Central memory CD4-positive, alpha-beta T cell (primary cell): ENCODE data around the gene ASCC3.

Source experiments
- DNase-seq: peaks from one replicate; pipeline ENCODE4 v3.0.0; 2022

The ASCC3 gene

DNA sequence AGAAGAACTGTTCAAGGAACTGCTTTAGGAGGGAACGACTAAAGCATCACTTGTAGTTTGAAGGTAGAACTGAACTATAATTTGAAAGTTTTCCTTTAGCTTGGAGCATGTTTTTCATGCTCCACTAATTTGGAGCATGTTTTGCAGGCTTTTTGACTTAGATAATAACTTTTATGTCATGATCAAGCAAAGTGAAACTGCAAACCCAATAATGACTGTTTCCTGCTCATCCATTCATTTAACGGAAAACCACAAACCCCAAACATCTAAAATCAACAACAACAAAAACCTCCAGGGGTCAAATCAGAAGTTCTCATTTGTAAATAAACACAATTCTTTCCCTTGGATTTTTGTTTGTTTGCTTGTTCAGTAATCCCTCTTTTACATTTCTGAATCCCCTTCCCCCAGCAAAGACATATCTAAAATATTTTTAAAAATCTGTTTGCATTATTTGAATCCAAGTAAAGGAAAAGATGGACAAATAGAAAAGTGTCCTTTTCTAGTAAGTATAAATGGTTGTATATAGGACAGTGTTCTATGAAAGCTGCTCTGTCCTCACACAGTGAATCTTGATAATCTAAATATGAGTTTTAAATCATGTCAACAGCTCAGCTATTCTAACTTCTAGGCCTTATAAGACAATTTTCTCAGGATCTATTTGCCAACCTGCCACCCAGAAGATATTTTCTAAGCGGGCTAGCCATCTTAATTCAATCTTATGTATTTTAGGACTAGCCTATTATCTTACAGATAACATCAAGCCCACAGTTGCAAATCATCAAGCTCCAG is 419.0 kb downstream of the ASCC3 start:
- no peak for DNase-seq

DNA sequence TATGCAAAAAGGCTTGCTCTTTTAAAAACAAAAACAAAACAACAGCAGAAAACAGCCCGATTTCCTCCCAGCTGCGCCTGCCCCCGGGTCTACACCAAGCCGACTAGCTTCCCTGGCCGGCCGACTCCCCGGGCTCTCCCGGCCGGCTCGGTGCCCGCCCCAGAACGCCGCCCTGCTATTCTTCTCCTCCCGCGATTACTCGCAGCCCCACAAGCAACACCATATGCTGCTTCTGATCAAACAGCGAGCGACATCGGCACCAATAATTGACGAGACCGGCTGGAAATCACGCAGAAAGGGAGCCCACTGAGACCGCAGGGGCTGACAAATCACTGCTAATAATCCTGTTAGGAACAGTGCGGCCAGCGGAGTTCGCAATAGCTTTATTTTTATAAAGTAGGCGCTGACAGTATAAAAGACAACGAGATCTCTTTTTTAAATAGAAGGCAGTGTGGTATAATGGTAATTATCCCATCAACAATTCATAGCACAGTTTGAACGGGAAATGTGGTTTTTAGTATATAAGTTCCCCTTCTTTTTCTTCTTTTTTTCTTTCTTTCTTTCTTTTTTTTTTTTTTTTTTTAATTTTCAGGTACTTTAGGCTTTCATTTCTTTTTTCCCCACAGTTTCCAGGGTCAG is 419.7 kb downstream of the ASCC3 start:
- DNase-seq, result no peak

DNA sequence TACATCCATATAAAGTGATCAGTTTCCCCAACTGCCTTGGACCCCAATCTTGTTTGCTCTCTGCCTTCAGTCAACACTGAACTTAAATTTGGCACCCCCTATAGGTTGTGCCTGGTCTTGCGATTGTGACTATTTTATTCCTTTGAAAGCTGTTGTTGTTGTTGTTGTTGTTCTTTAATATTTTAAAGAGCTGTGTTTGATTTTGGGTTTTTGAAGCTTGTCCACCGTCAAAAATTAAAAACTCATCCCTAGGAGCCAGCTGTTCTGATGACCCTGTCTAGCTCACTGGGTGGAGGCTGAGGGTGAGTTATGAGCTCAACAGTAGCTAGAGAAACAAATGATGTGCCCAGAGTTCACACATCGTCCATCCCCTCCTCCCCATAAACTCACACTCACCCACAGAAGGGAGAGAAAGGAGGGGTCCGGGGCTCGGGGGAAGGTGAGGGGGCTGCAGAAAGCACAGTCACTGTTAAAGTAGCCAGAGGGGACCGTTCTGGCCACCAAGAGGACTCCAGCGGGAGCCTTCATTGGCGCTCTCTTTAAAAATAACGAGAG is 420.4 kb downstream of the ASCC3 start:
- DNase-seq, result no peak

DNA sequence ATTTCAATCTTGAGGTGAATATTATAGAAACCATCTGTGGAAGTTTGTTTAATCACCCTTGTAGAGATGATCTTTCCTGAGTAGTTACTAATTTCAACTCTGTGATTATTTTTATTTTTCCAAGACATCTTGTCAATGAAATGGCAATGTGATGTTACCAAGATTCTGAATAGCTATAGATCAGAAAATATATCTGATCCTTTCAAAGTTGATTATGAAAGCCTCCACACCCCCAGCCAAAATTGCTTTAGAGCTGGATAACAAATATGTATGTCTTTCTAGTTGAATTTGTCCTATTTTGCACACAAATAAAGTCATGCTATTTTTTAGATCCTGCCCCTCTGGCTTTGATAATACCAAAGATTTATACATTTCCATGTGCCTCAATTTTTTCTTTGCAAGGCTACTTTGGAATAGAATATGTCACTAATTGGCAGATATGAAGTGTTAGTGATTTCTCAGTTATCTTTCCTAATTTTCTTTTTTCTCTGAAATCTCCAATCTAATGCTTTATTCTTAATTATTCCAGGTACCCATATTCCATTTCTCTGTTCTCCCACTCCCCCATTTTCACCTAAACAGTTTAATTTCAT is 421.4 kb downstream of the ASCC3 start:
- DNase-seq, result no peak

DNA sequence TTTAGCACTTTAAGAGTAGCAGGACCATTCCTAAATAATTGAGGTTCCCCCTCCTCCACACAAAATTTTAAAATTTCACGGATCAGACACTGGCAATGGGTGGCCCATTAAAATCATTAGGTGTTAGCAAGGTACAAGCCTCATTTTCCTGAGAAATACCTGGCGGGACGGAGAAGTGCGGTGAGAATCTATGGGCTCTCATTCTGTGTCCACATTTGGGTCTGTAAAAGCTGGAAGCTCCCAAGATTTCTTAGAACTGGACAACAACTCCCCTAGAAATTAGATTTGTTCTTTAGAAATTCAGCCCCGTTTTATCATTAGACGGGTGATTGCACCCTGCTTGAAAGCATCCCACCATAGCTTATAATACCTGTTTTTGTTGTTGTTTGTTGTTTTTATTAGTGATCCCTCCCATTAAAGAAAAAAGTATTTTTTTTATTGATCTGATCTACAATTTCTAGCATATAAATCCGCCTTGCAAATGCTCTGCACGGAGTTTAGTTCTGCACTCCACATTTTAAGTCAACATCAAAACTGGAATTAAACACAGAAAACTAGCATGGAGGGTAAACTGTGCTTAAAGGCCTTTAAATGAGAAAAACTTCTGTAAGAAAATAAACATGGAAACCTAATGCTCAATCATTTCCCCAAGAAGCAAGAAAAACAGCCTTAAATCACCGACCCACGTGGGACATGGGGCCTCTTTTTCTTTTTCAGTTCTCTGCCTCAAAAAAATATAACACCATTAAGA is 422.1 kb downstream of the ASCC3 start:
- DNase-seq, result no peak
